Muscle of leg (tissue), 11 donors: ENCODE results near the gene MIPOL1. TPM values are rescaled to one million over a fixed set of nuclear protein-coding genes. Genes with fewer than 3 reads are reported as not detected.
"Not testable (repeated sequence)": the region's sequence is repeated elsewhere in the genome, so short reads cannot be mapped to it uniquely, and the experiment has no call there.

ENCODE experiments used
- DNase-seq: peaks from one replicate; pipeline ENCODE4 v3.0.0; 2013
- H3K27ac ChIP-seq: one replicate; pipeline ENCODE4 v1.5.1; 2013; ENCODE audit warnings: mild to moderate bottlenecking, low read length, control low read depth
- H3K27me3 ChIP-seq: one replicate; pipeline ENCODE4 v1.6.1; 2013; ENCODE audit warnings: low read length; ENCODE audit not compliant: control insufficient read depth, insufficient read depth
- H3K36me3 ChIP-seq: one replicate; pipeline ENCODE4 v1.6.1; 2013; ENCODE audit warnings: low read length; ENCODE audit not compliant: control insufficient read depth, insufficient read depth
- H3K4me1 ChIP-seq: one replicate; pipeline ENCODE4 v1.6.1; 2013; ENCODE audit warnings: low read length; ENCODE audit not compliant: control insufficient read depth, insufficient read depth
- H3K4me3 ChIP-seq: one replicate; pipeline ENCODE4 v1.5.1; 2013; ENCODE audit warnings: low read length, control low read depth
- H3K9me3 ChIP-seq: replicated peaks from 2 replicates; pipeline ENCODE4 v1.6.1; 2013; ENCODE audit warnings: low read depth, low read length; ENCODE audit not compliant: control insufficient read depth
- WGBS: methylation state at CpG from one replicate; pipeline ENCODE4 v1.1.5; 2013; ENCODE audit warnings: missing lambda C conversion rate; ENCODE audit not compliant: insufficient coverage; 5-methylcytosine and 5-hydroxymethylcytosine counted together
- polyA plus RNA-seq, 8 donors: library from polyadenylated mRNA; unstranded; fragments of 120-200 nt; gene quantifications; one replicate each; pipeline versions ENCODE4 v1.2.1 to v1.2.3, GENCODE V29; 2013; ENCODE audit warnings: inconsistent platforms in 1 of 8, low replicate concordance in 1 of 8; ENCODE audit not compliant: insufficient read length in 8 of 8, insufficient read depth in 1 of 8
- total RNA-seq: library from RNA; stranded (reverse); fragments of 120-200 nt; gene quantifications from one replicate; pipeline ENCODE4 v1.2.4, GENCODE V29; 2013

Gene MIPOL1
- total and polyA plus RNA-seq, 9 donors = 3.2 to 10.5 (median 4.5) TPM

- peaks cover 5% of the 10 kb centered on the region for H3K9me3 ChIP-seq
- no peaks in the 10 kb centered on the region for H3K27me3 ChIP-seq
- no CpG with 5 or more reads among the region's 5 CpGs for WGBS
- H3K4me3 ChIP-seq = no peak overlapping the region
- H3K27ac ChIP-seq = no peak overlapping the region
- no peaks in the 10 kb centered on the region for H3K36me3 ChIP-seq
- H3K4me1 ChIP-seq = no peaks in the 10 kb centered on the region
- peak; percentile 65 for DNase-seq
Observed at GRCh38 chr14:37230551-37231194, 32.9 kb downstream of the MIPOL1 start.

- DNase-seq = peak; percentile 11
- no peaks in the 10 kb centered on the region for H3K9me3 ChIP-seq
- H3K4me1 ChIP-seq = no peaks in the 10 kb centered on the region
- H3K27ac ChIP-seq = no peak overlapping the region
- no peaks in the 10 kb centered on the region for H3K27me3 ChIP-seq
- no CpG with 5 or more reads among the region's 1 CpG for WGBS
- no peak overlapping the region for H3K4me3 ChIP-seq
- H3K36me3 ChIP-seq = no peaks in the 10 kb centered on the region
Observed at GRCh38 chr14:37232907-37233481, 35.3 kb downstream of the MIPOL1 start.

- H3K36me3 ChIP-seq = no peaks in the 10 kb centered on the region
- H3K27me3 ChIP-seq = no peaks in the 10 kb centered on the region
- WGBS = no CpG with 5 or more reads among the region's 3 CpGs
Observed at GRCh38 chr14:37234222-37234621, 36.5 kb downstream of the MIPOL1 start.

GRCh38 chr14:37236044-37236443, 38.3 kb downstream of the MIPOL1 start:
- not testable (repeated sequence) for H3K4me1 ChIP-seq, H3K4me3 ChIP-seq, H3K9me3 ChIP-seq, H3K36me3 ChIP-seq, H3K27ac ChIP-seq, H3K27me3 ChIP-seq, DNase-seq
- WGBS = no CpG with 5 or more reads among the region's 4 CpGs

More at GRCh38 chr14:37234222-37234621, 36.5 kb downstream of the MIPOL1 start:
- H3K9me3 ChIP-seq = no peaks in the 10 kb centered on the region
- no peak overlapping the region for H3K4me3 ChIP-seq
- no peaks in the 10 kb centered on the region for H3K4me1 ChIP-seq
- no peak overlapping the region for H3K27ac ChIP-seq
- DNase-seq = no peak

- Histone ChIP-seq H3K9me3 (no peaks in the 10 kb centered on the region), H3K27me3 (no peaks in the 10 kb centered on the region), H3K4me3 (no peak overlapping the region), H3K4me1 (no peaks in the 10 kb centered on the region), H3K27ac (no peak overlapping the region), H3K36me3 (no peaks in the 10 kb centered on the region)
- no peak for DNase-seq
Observed at GRCh38 chr14:37237094-37237493, 39.4 kb downstream of the MIPOL1 start.

GRCh38 chr14:37237735-37238200, 40.0 kb downstream of the MIPOL1 start:
- Histone ChIP-seq H3K27me3 (no peaks in the 10 kb centered on the region), H3K36me3 (no peaks in the 10 kb centered on the region), H3K4me3 (no peak overlapping the region), H3K27ac (no peak overlapping the region), H3K9me3 (no peaks in the 10 kb centered on the region), H3K4me1 (no peaks in the 10 kb centered on the region)
- WGBS = no CpG with 5 or more reads among the region's 5 CpGs
- no peak for DNase-seq

GRCh38 chr14:37241198-37241597, 43.5 kb downstream of the MIPOL1 start:
- Histone ChIP-seq H3K27me3 (no peaks in the 10 kb centered on the region), H3K4me3 (no peak overlapping the region), H3K36me3 (no peaks in the 10 kb centered on the region), H3K27ac (no peak overlapping the region), H3K4me1 (no peaks in the 10 kb centered on the region), H3K9me3 (no peaks in the 10 kb centered on the region)
- WGBS = no CpG with 5 or more reads among the region's 4 CpGs
- DNase-seq = no peak

GRCh38 chr14:37246427-37246829, 48.7 kb downstream of the MIPOL1 start:
- Histone ChIP-seq H3K4me1 (no peaks in the 10 kb centered on the region), H3K27ac (no peak overlapping the region), H3K27me3 (no peaks in the 10 kb centered on the region), H3K36me3 (no peaks in the 10 kb centered on the region), H3K4me3 (no peak overlapping the region), H3K9me3 (no peaks in the 10 kb centered on the region)
- DNase-seq = peak; percentile 51

- no peak for DNase-seq
- no peak overlapping the region for H3K27ac ChIP-seq
- no peak overlapping the region for H3K4me3 ChIP-seq
- no peaks in the 10 kb centered on the region for H3K4me1 ChIP-seq
- H3K36me3 ChIP-seq = no peaks in the 10 kb centered on the region
- 80% methylated on average over 1 of the region's 3 CpGs for WGBS
- no peaks in the 10 kb centered on the region for H3K9me3 ChIP-seq
- H3K27me3 ChIP-seq = no peaks in the 10 kb centered on the region
Observed at GRCh38 chr14:37247791-37248461, 50.2 kb downstream of the MIPOL1 start.

- Histone ChIP-seq H3K4me1 (no peaks in the 10 kb centered on the region), H3K4me3 (no peak overlapping the region), H3K27ac (no peak overlapping the region), H3K36me3 (no peaks in the 10 kb centered on the region), H3K9me3 (no peaks in the 10 kb centered on the region), H3K27me3 (no peaks in the 10 kb centered on the region)
- DNase-seq = no peak
Observed at GRCh38 chr14:37251775-37252174, 54.0 kb downstream of the MIPOL1 start.
